Neural progenitor cell (in vitro differentiated cells): ENCODE data around the gene BAIAP3. TPM values are rescaled to one million over a fixed set of nuclear protein-coding genes. Genes with fewer than 3 reads are reported as not detected.

ENCODE experiments used
- DNase-seq: peaks from one replicate; pipeline ENCODE4 v3.0.0-alpha.2; 2016; ENCODE audit warnings: low spot score
- H2AFZ ChIP-seq: fragments of 200-600 bp; sonication (generic); replicated peaks from 2 replicates; pipeline ENCODE4 v1.6.1; 2016; ENCODE audit warnings: antibody characterized with exemption
- H3F3A ChIP-seq: fragments of 200-600 bp; sonication (generic); 2 replicates; pipeline ENCODE4 v1.6.1; 2016; ENCODE audit warnings: antibody characterized with exemption, low read depth
- H3K27ac ChIP-seq: fragments of 200-600 bp; sonication (generic); 2 replicates; pipeline ENCODE4 v1.5.1; 2016; ENCODE audit warnings: mild to moderate bottlenecking
- H3K27me3 ChIP-seq: fragments of 200-600 bp; sonication (generic); 2 replicates; pipeline ENCODE4 v1.6.1; 2016; ENCODE audit warnings: mild to moderate bottlenecking, moderate library complexity
- H3K36me3 ChIP-seq: fragments of 200-600 bp; sonication (generic); 2 replicates; pipeline ENCODE4 v1.5.1; 2016
- H3K4me1 ChIP-seq: fragments of 200-600 bp; sonication (generic); 2 replicates; pipeline ENCODE4 v1.6.1; 2016; ENCODE audit warnings: mixed run types
- H3K4me2 ChIP-seq: fragments of 200-600 bp; sonication (generic); 2 replicates; pipeline ENCODE4 v1.6.1; 2016
- H3K4me3 ChIP-seq: fragments of 200-600 bp; sonication (generic); 2 replicates; pipeline ENCODE4 v1.5.1; 2016
- H3K79me2 ChIP-seq: fragments of 200-600 bp; sonication (generic); 2 replicates; pipeline ENCODE4 v1.6.1; 2016; ENCODE audit warnings: low read depth
- H3K9ac ChIP-seq: fragments of 200-600 bp; sonication (generic); 2 replicates; pipeline ENCODE4 v1.6.1; 2016
- H3K9me3 ChIP-seq: fragments of 200-600 bp; sonication (generic); 2 replicates; pipeline ENCODE4 v1.5.1; 2016; ENCODE audit warnings: low read depth
- H4K20me1 ChIP-seq: fragments of 200-600 bp; sonication (generic); 2 replicates; pipeline ENCODE4 v1.6.1; 2016; ENCODE audit warnings: low read depth
- H3K27ac Mint-ChIP-seq: 3 replicates; pipeline ENCODE4 v1.8.0; 2021; ENCODE audit warnings: mixed read lengths
- H3K27me3 Mint-ChIP-seq: 2 replicates; pipeline ENCODE4 v1.8.0; 2022; ENCODE audit warnings: low read depth, mild to moderate bottlenecking, inconsistent platforms, moderate library complexity, mixed read lengths; ENCODE audit not compliant: insufficient read depth
- H3K36me3 Mint-ChIP-seq: 3 replicates; pipeline ENCODE4 v1.8.0; 2021; ENCODE audit warnings: mixed read lengths
- H3K4me1 Mint-ChIP-seq: 3 replicates; pipeline ENCODE4 v1.8.0; 2021; ENCODE audit warnings: mixed read lengths
- H3K4me3 Mint-ChIP-seq: 3 replicates; pipeline ENCODE4 v1.8.0; 2021; ENCODE audit warnings: mild to moderate bottlenecking, moderate library complexity, mixed read lengths
- H3K9me3 Mint-ChIP-seq: 3 replicates; pipeline ENCODE4 v1.8.0; 2020; ENCODE audit warnings: mixed read lengths
- CTCF ChIP-seq: fragments of 200-600 bp; sonication (generic); IDR thresholded peaks from 2 replicates; pipeline ENCODE4 v1.5.1; 2017; ENCODE audit warnings: antibody characterized with exemption, mild to moderate bottlenecking
- EZH2 ChIP-seq: fragments of 200-600 bp; sonication (generic); IDR thresholded peaks from 2 replicates; pipeline ENCODE4 v1.6.1; 2017; ENCODE audit warnings: antibody characterized with exemption, mild to moderate bottlenecking, moderate library complexity
- EZH2phosphoT487 ChIP-seq: fragments of 200-600 bp; sonication (generic); IDR thresholded peaks from 2 replicates; pipeline ENCODE4 v1.6.1; 2017; ENCODE audit warnings: antibody characterized with exemption
- total RNA-seq: library from RNA; depleted of rRNA; stranded (reverse); fragments of >200 nt; gene quantifications from 2 replicates; pipeline ENCODE4 v1.2.3, GENCODE V29; 2015; ENCODE audit warnings: low replicate concordance

The BAIAP3 gene
- total RNA-seq, 1 donor from 2014 or later, result 0.34 TPM

GRCh38 chr16:1371054-1371978 is 37.9 kb downstream of the BAIAP3 start:
- Histone ChIP-seq H3K4me1 (no peaks in the 10 kb centered on the region), H3K9ac (no peak overlapping the region), H3K9me3 (no peaks in the 10 kb centered on the region), H3K79me2 (no peaks in the 10 kb centered on the region), H2AFZ (no peak overlapping the region), H4K20me1 (peaks cover 15% of the 10 kb centered on the region), H3K4me3 (no peak overlapping the region), H3K27ac (no peak overlapping the region), H3K4me2 (no peak overlapping the region), H3K27me3 (no peaks in the 10 kb centered on the region), H3F3A (no peaks in the 10 kb centered on the region), H3K36me3 (no peaks in the 10 kb centered on the region)
- no peaks in the 10 kb centered on the region for H3K4me1 Mint-ChIP-seq
- no peak overlapping the region for H3K27ac Mint-ChIP-seq
- TF ChIP-seq EZH2phosphoT487, result no peak
- H3K9me3 Mint-ChIP-seq, result no peaks in the 10 kb centered on the region
- no peak for DNase-seq
- peaks cover 2% of the 10 kb centered on the region for H3K27me3 Mint-ChIP-seq
- no peaks in the 10 kb centered on the region for H3K36me3 Mint-ChIP-seq
- H3K4me3 Mint-ChIP-seq, result no peak overlapping the region

GRCh38 chr16:1372292-1372950 is 39.0 kb downstream of the BAIAP3 start:
- no peaks in the 10 kb centered on the region for H3F3A ChIP-seq
- no peaks in the 10 kb centered on the region for H3K4me1 ChIP-seq
- H2AFZ ChIP-seq, result no peak overlapping the region
- Mint-ChIP-seq H3K9me3 (no peaks in the 10 kb centered on the region), H3K4me3 (no peak overlapping the region), H3K27me3 (peaks cover 2% of the 10 kb centered on the region), H3K36me3 (no peaks in the 10 kb centered on the region), H3K27ac (no peak overlapping the region), H3K4me1 (no peaks in the 10 kb centered on the region)
- no peaks in the 10 kb centered on the region for H3K9me3 ChIP-seq
- no peak for DNase-seq
- no peaks in the 10 kb centered on the region for H3K27me3 ChIP-seq
- no peak overlapping the region for H3K4me3 ChIP-seq
- H3K79me2 ChIP-seq, result no peaks in the 10 kb centered on the region
- H3K27ac ChIP-seq, result no peak overlapping the region
- H4K20me1 ChIP-seq, result peaks cover 23% of the 10 kb centered on the region
- no peak overlapping the region for H3K9ac ChIP-seq
- no peaks in the 10 kb centered on the region for H3K36me3 ChIP-seq
- H3K4me2 ChIP-seq, result no peak overlapping the region
- TF ChIP-seq EZH2 (no peak), CTCF (no peak), EZH2phosphoT487 (no peak)

- Histone ChIP-seq H3K4me1 (no peaks in the 10 kb centered on the region), H3K27ac (no peak overlapping the region), H3K79me2 (peaks cover 15% of the 10 kb centered on the region), H3K4me2 (no peak overlapping the region), H3K9ac (no peak overlapping the region), H2AFZ (no peak overlapping the region), H4K20me1 (peaks cover 43% of the 10 kb centered on the region), H3F3A (no peaks in the 10 kb centered on the region), H3K36me3 (no peaks in the 10 kb centered on the region), H3K9me3 (no peaks in the 10 kb centered on the region), H3K4me3 (no peak overlapping the region), H3K27me3 (peaks cover 14% of the 10 kb centered on the region)
- Mint-ChIP-seq H3K4me1 (peaks cover 8% of the 10 kb centered on the region), H3K9me3 (no peaks in the 10 kb centered on the region), H3K36me3 (no peaks in the 10 kb centered on the region), H3K27ac (no peak overlapping the region), H3K27me3 (peaks cover 4% of the 10 kb centered on the region), H3K4me3 (no peak overlapping the region)
- TF ChIP-seq EZH2, result no peak
- TF ChIP-seq EZH2phosphoT487, result no peak
- no peak for TF ChIP-seq CTCF
- no peak for DNase-seq
Measured at GRCh38 chr16:1374418-1375297, 41.2 kb downstream of the BAIAP3 start.
